GM19099 (cell line): ENCODE measurements around the gene COL26A1.

Experiments
- POLR2A ChIP-seq: IDR thresholded peaks from 3 replicates; pipeline ENCODE4 v1.6.1; 2011; ENCODE audit warnings: low read depth; ENCODE audit not compliant: insufficient read length; ENCODE audit errors: extremely low read depth

Gene COL26A1

GRCh38 chr7:101501351-101501750 lies 138.7 kb downstream of the COL26A1 start:
- TF ChIP-seq POLR2A = no peak

GRCh38 chr7:101502466-101503098 lies 139.9 kb downstream of the COL26A1 start:
- TF ChIP-seq POLR2A = no peak

GRCh38 chr7:101506531-101506930 lies 143.9 kb downstream of the COL26A1 start:
- no peak for TF ChIP-seq POLR2A

GRCh38 chr7:101507327-101507726 lies 144.7 kb downstream of the COL26A1 start:
- no peak for TF ChIP-seq POLR2A

GRCh38 chr7:101507791-101508252 lies 145.1 kb downstream of the COL26A1 start:
- no peak for TF ChIP-seq POLR2A

DNA sequence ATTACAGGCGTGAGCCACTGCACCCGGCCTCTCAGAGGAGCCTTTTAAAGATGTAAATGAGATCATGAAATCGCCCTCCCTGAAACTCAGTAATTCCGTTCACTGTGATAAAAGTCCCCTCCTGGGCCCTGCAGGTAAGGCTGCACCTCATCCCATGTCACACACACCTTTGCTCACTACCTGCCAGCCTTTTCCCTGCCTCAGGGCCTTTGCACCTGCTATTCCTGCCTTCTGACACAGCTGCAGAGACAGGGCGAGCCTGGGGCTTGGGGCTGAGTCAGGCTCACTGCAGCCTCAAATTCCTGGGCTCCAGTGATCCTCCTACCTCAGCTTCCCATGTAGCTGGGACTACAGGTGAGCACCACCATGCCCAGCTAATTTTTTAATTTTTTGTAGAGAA lies 147.6 kb downstream of the COL26A1 start:
- TF ChIP-seq POLR2A = no peak

DNA sequence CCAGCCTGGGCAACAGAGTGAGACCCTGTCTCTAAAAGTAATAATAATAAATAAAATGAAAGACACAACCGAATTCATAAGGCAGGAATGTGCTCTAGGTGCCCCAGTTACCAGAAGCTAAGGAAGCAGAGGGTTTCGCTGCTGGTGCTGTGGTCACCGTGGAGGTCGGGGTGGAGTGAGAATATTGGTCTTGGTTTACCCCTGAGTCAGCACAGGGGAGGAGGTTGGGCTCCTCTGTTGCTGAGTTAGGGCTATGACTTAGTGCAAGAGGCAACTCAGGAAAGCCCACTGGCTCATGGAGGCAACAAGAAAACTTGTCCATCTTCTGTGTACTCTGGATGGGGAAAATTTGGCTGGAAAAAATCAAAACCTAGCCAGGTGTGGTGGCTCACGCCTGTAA lies 149.3 kb downstream of the COL26A1 start:
- TF ChIP-seq POLR2A = no peak

DNA sequence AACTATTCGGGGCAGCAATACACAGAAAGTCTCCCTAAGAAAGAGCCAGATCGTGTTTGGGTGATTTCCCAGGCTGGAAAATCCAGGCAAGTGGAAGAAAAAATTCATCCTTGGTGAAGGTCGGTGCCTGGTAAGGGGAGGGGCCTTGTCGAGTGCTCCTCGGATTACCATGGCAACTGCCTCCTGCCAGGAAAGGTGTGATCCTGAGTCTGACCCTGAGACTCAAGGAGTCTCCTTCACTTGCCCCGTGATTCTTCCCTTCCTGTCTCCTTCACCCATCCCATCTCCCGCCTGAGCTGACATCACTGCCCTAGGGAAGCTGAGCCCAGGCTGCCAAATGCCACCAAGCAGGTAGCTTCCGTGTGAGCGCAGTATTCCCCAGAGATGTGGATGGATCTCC lies 154.2 kb downstream of the COL26A1 start:
- TF ChIP-seq POLR2A = no peak

DNA sequence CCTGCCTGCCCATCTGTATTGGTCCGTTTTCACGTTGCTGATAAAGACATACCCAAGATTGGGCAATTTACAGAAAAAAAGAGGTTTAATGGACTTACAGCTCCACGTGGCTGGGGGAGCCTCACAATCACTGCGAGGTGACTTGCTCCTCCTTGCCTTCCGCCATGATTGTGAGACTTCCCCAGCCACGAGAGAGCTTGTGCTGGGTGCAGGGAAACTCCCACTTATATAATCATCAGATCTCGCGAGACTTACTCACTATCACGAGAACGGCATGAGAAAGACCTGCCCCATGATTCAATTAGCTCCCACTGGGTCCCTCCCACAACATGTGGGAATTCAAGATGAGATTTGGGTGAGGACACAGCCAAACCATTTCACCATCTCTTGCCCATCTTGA lies 154.6 kb downstream of the COL26A1 start:
- no peak for TF ChIP-seq POLR2A

GRCh38 chr7:101518336-101518735 lies 155.7 kb downstream of the COL26A1 start:
- TF ChIP-seq POLR2A = no peak

DNA sequence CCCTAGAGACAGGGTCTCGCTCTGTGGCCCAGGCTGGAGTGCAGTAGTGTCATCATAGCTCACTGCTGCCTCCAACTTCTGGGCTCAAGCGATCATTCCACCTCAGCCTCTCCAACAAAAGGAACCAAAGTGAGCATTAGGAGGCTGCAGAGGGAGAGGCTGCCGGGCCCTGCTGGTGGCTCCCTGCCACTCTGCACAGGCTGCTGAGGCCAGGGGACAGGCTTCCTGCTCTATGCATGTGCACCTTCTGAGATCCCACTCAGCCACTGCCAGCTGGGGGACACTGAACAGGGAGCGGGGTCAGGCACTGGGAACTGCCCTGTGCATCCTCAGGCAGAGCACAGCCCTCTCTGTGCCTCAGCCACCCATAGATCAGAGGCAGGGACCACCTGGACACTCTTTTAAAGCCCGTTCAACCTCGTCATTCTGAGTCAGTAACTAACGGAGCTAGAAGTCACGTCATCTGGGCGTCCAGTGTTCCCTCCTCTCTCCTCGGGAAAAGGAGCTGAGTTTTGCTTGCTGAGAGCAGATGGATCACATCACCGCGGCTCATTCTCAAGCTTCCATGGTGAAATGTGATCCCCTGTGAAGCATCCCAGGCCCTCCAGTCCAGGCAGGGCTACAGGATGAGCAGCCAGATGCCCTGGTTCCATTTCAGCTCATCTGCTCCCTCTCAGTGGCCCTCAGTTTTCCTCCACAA lies 156.8 kb downstream of the COL26A1 start:
- TF ChIP-seq POLR2A = no peak

- TF ChIP-seq POLR2A = no peak
These were observed 158.8 kb downstream of the COL26A1 start for GRCh38 chr7:101521430-101521925.

DNA sequence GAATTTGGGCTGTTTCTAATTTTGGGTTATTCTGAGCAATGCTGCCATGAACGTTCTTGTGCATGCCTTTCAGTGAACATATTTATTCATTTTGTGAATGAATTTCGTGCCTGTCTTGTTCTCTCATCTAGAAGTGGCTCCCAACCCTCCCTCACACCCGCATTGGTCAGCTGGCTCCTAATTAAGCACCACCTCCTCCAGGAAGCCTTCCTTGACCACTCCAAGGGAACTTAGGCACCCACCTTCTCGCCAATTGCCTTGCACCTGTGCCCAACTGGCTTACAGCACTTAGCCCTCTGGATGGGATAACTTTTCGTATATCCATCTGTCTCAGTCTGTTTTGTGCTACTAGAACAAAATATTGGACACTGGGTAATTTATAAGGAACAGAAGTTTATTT lies 159.3 kb downstream of the COL26A1 start:
- no peak for TF ChIP-seq POLR2A

- no peak for TF ChIP-seq POLR2A
These were observed 165.4 kb downstream of the COL26A1 start for GRCh38 chr7:101527844-101528667.

GRCh38 chr7:101529560-101529959 lies 166.9 kb downstream of the COL26A1 start:
- no peak for TF ChIP-seq POLR2A
